Forelimb muscle (tissue), 1 donor: Measurements from ENCODE around the gene ACOX3. TPM values are rescaled to one million over a fixed set of nuclear protein-coding genes. Genes with fewer than 3 reads are reported as not detected.

ENCODE experiments used
- DNase-seq: peaks from one replicate; pipeline ENCODE4 v3.0.0-alpha.2; 2013; ENCODE audit warnings: low read depth
- polyA plus RNA-seq: library from polyadenylated mRNA; unstranded; fragments of 120-200 nt; gene quantifications from one replicate; pipeline ENCODE4 v1.2.1, GENCODE V29; 2013; ENCODE audit not compliant: insufficient read length

The ACOX3 gene
- polyA plus RNA-seq, 1 donor = 11.7 TPM

GRCh38 chr4:8322794-8323704 is 117.5 kb downstream of the ACOX3 start:
- DNase-seq = no peak

GRCh38 chr4:8321771-8322170 is 118.8 kb downstream of the ACOX3 start:
- DNase-seq = no peak

- no peak for DNase-seq
Observed at GRCh38 chr4:8321220-8321619, 119.3 kb downstream of the ACOX3 start.

- DNase-seq = no peak
Observed at GRCh38 chr4:8320386-8320750, 120.2 kb downstream of the ACOX3 start.

- DNase-seq = no peak
Observed at GRCh38 chr4:8319731-8320385, 120.7 kb downstream of the ACOX3 start.

GRCh38 chr4:8319061-8319460 is 121.5 kb downstream of the ACOX3 start:
- DNase-seq = no peak

- no peak for DNase-seq
Observed at GRCh38 chr4:8318509-8318908, 122.0 kb downstream of the ACOX3 start.

- DNase-seq = no peak
Observed at GRCh38 chr4:8317474-8317873, 123.0 kb downstream of the ACOX3 start.

- DNase-seq = no peak
Observed at GRCh38 chr4:8316911-8317351, 123.6 kb downstream of the ACOX3 start.

Other genes with a start within 250 kb of the ACOX3 start
- 8.5 TPM for gene SH3TC1, start 241.4 kb downstream of the ACOX3 start, polyA plus RNA-seq
- 47.5 TPM for gene HTRA3, start 171.0 kb downstream of the ACOX3 start, polyA plus RNA-seq
- 12.0 TPM for gene TRMT44, start 54 bp upstream of the ACOX3 start, polyA plus RNA-seq
- gene GPR78, start 139.7 kb upstream of the ACOX3 start, polyA plus RNA-seq = 1.3 TPM
- gene CPZ, start 152.0 kb upstream of the ACOX3 start, polyA plus RNA-seq = 8.6 TPM